Lung microvascular endothelial cell (primary cell): ENCODE measurements around the gene EGLN3. TPM values are rescaled to one million over a fixed set of nuclear protein-coding genes. Genes with fewer than 3 reads are reported as not detected.
A peak's percentile ranks its signal among the peaks of the same experiment; 100 is the strongest.
"Not testable (repeated sequence)": the region's sequence is repeated elsewhere in the genome, so short reads cannot be mapped to it uniquely, and the experiment has no call there.

Experiments used
- DNase-seq, 2 donors: peaks; one replicate each; pipeline versions ENCODE4 v3.0.0 to v3.0.0-alpha.2; 2010; ENCODE audit warnings: low read depth in 2 of 2
- total RNA-seq: library from RNA; depleted of rRNA; stranded (reverse); fragments of >200 nt; gene quantifications from 2 replicates; pipeline ENCODE4 v1.2.1, GENCODE V29; 2014

Gene EGLN3
- total RNA-seq, 1 donor from 2014 or later = 6.2 TPM

DNA sequence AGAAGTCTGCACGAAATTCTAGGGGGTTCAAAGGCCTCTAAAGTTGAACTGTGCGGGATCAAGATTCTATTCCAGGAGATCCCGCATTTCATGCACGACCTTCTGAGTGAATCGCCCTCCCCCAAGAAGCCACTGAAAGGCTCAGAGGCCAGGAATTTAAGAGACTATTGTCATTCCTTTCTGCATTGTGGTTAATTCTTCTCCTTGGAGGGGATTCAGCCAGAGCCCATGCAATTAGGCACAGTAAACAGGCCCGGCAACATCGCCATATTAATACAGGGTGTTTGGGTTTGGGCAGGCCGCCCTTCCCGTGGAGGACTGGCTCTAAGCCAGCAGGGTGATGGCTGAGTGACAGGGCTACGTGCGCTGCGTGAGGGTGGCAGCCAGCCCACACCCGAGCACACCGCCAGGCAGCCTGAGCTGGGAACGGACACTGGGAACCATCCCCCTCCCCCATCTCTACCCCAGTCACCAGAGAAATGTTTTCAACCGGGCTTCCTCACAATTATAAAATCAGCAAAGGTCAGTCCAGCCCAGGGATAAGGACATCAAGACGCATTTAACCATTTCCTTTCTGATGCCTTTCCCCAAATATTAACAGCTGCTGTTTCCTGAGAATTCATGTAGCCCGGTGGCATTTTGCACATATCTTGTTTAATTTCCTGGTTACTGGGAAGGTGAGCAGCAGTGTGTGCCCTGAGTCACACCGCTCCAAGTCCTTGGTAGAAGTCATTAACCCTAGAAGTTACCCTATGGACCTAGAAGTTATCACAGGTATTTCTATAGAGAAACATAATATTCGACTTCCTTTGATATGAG lies 12.5 kb downstream of the EGLN3 start:
- peak; percentile 17 to 56 for DNase-seq

DNA sequence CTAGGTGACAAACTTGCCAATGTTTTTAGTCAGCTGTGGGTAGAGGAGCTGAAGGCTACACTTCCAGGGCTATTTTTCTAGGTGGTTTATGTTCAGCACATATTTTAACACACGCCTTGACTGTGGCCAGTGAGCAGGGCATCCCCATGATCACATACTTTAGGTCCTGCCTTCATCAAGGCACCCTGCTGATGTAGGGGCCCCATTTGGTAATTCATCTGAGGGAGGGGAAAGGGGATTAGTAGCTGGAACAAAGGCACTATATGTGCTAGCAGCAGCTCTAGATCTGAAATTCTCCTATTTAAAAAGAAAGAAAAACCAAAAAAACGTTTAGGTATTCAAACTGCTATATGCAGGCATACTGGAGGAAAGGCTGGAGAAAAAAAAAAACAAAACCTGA lies 14.5 kb downstream of the EGLN3 start:
- no peak for DNase-seq

DNA sequence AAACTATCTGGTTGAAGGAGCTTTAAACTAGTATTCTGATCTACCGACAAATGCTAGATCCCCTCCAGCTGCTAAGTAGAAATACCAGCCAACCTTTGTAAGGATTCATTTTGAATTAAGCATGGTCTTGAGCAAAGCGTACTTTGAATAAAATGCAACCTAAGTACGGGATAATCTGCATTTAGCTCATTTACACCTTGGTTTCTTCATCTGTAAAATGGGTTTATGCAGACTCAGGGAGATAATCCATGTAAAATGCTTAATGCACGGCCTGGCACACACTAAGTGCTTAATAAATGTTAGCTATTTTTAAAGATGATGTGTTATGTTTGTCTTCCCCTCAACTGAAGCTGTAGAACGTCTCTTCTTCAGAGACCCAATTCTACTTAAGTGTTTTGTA lies 15.9 kb downstream of the EGLN3 start:
- DNase-seq = no peak

DNA sequence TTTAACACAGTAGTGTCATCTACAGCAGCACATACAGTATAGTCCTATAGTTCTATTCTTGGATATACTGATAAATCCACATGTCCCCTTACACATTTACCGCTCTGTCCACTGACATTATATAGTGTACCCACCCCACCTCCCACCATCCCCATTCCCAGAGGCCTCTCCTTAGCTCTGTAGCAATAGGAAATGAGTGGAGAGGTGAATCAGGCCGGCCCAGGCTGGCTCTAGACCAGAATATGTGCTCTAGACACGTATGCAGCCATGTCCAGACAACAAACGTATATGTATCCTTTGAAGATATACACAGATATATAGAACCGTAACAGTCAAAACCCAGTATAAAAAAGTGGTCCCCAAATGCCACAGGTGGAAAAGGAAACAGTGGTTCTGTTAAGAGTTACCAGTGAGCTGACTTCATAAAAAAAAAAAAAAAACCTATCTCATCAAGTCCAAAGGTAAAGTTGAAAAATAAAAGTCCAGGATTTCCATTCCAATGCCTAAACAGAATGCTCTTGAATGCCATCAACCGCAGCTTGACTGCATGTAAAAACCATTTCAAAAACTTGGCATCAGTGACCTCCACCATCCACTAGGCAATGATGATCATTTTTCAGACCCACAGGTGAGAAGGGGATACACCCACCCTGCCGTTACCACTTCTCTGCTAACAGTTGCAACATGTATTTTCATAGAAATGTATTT lies 16.7 kb downstream of the EGLN3 start:
- peak; percentile 47 to 56 for DNase-seq

DNA sequence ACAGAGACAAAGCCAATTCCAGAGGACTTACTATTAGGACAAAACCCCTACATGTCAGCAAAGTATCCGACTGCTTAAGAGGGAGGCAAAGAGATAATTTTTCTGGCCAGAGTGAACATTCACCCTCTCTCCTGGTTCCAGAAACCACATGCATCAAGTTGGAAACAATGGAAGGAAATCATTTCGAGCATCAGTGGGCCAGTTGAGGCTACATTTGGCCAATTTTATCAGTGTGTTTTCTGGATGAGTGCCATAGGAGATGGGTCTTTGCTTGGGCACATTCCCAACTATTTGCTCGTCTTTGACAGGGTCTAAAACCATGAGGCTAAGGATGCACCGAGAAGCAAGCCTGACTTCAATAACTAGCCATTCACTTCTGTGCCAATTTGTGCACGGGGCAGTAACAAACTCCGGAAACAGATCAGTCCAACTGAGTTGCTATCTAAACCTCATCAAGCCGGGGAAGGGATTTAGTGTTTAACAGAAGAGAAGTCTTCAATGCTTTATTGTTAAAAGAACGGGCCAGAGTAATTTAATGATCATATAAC lies 17.4 kb downstream of the EGLN3 start:
- peak; percentile 51 to 69 for DNase-seq

DNA sequence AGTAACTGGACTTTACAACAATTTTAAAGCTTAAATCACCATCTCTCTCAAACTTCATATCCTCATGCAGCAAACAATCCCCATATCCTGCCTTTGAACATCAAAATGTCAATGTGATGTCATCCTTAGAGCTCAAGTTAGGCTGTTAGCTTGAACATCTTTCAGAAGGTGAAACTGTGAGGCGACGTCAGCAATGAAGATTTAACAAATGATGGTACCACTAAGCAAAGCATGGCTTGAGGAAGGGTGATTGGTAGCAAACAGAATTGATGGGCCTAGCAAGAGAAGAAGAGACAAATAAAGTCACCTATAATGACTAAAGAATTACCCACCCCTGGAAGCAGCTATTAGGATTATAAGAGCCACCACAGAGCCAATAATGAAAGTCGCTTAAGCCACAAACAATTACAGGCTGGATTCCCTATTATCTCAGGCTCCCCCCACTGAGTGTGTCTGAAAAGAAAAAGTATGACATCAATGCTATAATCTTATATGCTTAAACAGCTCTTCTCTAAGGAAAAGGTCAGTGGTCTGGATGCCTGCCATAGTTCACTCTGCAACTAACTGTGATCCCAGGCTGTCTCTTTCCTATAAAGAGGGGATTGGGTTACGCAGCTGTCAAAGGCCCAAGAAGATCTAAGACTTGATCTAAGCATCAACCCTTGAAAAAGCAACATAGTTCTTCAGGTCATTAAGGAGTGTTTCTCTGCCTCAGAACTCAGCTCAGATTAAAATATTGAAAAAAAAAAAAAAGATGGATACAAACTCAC lies 18.1 kb downstream of the EGLN3 start:
- no peak for DNase-seq

DNA sequence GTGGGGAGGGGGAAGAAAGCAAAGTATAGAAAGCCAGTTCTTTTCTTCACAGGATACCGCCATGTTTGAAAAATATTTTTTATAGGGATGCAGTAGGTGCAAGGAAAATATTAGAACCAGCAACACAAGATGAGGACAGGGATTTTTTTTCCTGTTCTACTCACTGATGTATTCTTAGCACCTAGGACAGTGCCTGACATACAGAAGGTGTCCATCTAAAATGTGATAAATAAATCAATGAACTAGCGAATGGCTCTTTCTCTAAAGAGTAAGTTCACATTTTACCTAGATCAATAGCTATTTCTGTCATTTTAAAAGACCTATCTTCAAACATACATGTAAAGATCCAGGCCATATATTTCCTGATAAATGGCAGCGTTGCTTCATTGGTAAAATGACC lies 18.8 kb downstream of the EGLN3 start:
- no peak for DNase-seq

DNA sequence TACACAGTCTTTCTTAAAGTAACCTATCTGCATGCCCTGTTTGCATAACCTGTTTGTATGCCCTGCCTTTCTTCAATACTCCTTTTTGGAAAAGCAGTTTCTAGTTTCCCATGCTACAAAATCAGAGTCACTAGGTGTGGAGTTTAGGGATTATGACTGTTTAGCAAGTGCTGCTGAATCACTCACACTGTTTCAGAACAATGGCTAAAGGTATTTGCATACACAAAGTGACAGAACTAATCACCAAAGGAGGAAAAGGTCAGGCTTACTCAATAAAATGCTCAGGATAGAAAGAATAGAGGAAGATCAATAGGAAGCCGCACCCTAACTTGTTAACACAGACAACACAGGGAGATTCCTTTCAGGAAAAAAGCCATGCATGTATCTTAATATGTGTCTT lies 19.4 kb downstream of the EGLN3 start:
- no peak for DNase-seq

DNA sequence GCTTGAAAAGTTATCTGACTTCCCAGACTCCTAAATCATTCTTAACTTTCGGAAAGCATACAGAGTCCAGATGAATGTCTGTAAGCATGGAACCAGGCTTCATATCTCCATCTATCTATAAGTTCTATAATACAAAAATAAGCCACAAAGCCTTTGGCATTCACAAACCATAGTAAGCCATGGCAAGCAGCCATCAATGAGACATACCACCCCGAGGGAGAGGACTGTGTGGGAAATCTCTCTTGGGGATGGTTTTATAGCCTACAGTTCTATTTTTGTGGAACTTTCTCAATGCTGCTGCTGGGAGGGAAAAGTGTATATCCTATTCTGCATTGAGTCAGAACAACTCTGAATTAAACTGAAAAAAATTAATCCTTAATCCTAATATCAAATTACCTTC lies 20.4 kb downstream of the EGLN3 start:
- DNase-seq = no peak

DNA sequence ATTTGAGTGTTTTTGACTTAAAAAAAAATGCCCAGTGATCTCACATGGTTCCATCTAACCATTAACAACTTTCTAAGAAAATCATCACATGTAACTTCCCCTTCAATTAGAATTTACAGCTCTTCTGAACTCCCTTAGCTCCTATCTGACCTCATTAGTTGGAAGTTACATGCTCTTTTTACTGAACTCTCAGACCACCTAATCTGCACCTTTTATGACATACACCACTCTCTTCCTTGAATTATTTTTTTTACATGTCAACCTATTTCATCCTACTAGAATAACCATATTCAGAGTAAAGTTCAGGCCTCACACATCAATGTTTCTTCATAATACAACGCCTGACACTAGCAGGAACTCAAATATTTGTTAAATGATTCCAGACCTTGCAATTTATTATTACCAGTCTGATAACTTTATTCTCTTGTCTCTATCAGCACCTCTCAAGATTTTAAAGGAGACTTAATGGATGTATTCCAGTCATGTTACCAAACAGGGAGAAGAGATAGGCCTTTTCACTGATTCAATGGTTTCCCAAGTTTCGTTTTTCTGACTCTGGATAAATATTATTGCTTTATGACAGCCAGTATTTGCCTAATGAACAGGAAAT lies 21.0 kb downstream of the EGLN3 start:
- no peak for DNase-seq

DNA sequence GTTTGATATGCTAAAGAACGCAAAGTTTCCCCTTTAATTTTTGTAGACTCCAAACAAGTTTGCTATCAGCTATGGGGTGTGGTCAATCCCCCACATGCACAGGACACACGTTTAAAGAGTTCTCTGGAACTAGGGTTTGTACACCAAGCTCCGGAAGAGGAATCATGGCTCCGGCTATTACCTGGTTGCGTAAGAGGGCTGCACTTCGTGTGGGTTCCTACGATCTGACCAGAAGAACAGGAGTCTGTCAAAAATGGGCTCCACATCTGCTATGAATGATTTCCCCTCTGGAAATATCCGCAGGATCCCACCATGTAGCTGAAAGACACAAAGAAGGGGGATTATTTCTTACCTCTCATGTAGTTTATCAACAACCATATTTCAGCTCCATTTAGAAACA lies 22.0 kb downstream of the EGLN3 start:
- no peak for DNase-seq

DNA sequence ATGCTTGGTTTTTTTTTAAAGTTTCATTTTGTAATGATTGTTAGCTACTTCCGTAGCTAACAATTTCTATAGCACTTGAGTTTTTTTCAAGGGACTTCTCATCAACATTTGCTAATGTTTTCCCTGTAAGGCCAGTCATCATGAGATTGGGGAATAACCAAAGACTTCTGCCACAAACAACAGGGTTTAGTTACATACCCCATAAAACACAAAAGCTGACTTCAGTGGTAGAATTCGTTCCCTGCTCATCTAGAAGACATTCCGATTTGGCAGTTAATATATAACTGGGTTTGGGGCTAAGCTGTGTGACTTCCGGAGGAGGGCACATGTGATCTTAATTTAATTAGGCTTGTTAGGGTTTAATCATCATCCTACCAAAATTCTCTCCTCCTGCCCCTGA lies 22.9 kb downstream of the EGLN3 start:
- DNase-seq = no peak

DNA sequence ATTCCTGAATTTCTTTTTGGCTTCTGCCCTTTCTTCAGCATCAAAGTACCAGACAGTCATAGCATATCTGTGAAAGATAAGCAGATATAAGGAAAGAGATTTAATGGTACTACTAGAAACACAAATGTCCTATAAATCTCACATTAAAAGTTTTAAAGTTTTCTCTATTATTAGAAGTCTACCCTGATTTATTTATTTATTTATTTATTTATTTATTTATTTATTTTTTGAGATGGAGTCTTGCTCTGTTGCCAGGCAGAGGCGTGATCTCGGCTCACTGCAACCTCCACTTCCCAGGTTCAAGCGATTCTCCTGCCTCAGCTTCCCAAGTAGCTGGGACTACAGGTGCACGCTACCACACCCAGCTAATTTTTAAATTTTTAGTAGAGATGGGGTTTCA lies 23.9 kb downstream of the EGLN3 start:
- not testable (repeated sequence) for DNase-seq

DNA sequence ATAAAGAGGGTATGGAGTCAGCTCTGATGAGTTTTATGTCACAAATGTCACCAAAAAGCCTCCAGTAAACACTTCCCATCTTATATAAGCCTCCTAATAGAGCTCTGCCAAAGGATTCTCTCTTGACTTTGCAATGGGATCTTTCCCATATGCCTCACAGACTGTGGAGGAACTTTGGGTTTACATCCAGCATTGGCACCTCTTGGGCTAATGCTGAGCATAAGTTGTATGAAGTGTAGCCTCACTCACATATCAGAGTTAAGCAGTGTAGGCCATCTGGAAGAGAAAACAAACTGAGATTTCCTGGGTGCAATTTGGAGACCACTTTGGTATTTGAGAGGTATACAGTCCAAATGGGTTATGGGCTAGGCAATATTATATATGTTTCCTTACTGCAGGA lies 24.9 kb downstream of the EGLN3 start:
- no peak for DNase-seq

DNA sequence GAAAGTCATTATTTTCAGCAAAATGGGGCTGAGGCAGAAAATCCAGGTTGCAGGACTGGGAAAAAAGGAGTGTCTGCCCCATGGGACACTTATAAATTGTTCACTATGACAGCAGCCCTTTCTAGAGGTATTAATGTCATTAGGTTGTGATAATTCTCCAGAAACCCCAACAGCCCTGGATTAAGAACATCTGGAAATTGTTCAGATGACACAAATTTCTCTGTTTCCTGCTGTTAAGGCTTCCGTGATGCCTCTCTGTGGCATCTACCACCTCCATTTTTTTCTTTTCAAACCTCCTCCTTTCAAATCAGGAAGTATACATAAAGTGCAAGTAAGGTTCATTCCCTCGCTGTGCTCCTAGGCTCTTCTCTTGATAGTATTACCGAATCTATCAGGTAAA lies 25.6 kb downstream of the EGLN3 start:
- DNase-seq = no peak

DNA sequence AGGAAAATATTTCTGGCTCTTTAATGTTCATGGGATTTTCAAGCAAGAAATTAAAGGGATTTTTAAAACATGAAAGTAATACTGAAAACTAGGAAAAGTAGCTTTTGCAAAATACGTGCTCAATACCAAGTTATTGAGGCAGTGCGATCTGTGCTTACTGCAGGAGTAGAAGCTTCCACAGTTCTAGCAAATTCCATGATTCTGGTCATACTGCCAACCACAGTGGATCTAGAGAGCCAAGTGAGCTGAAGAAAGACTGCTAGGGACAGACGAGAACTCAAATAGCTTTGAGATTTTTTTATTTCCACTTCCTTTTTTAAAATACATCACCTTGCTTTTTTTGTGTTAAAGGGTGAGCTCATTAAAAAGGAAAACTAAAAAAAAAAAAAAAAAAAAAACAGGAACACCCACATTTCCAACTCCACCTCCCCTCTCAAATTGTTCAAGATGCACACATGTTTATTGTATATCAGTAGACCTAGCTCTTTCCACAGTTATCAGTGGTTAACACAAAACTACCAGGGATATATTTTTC lies 26.2 kb downstream of the EGLN3 start:
- no peak for DNase-seq

DNA sequence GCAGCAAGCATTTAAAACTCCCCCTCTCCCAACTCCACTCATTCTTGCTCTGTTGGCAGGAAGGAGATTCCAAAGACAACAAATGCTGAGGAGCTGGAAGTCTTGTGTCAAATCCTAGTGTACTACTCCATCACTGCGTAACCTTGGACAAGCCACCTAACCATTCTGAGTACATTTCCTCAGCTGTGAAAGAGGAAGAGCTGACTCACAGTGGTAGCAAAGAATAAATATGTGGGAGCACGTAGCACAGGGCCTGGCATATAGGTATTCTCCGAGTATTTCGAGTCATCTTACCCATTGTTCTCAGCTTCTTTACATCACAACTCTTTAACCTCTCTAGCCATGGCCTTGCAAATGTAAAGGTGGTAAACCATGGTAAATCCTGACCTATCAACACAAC lies 28.7 kb downstream of the EGLN3 start:
- peak in 1 of 2 donors; percentile 85 for DNase-seq

DNA sequence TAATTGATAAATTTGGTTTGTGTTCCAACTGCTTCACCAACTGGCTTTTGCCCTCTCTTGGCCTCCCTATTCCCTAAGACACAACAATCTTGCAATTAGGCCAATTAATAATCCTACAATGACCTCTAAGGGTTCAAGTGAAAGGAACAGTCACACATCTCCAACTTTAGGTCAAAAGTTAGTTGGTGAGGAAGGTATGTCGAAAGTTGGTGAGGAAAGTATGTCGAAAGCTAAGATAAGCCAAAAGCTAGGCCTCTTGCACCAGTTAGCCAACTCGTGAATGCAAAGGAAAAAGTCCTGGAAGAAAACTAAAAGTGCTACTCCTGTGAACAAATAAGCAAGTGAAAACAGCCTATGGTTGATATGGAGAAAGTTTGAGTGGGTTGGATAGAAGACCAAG lies 32.6 kb downstream of the EGLN3 start:
- no peak for DNase-seq

DNA sequence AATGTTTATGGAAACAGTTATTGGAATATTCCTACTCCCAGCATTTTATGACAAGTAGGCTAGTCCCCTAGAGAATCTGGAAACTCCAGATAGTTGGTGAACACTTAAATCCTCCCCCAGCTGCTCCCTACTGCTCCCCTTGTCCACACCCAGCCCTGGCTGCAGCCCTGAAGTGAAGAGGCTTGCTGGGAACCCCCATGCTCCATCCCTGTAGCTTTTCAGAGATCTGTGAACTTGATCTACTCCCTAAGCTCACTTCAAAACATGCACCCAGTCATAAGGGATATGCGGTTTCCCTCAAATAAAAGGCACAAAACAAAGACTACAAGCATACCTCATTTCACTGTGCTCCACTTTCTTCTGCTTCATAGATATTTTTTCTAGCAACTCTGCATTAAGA lies 33.2 kb downstream of the EGLN3 start:
- DNase-seq = no peak

DNA sequence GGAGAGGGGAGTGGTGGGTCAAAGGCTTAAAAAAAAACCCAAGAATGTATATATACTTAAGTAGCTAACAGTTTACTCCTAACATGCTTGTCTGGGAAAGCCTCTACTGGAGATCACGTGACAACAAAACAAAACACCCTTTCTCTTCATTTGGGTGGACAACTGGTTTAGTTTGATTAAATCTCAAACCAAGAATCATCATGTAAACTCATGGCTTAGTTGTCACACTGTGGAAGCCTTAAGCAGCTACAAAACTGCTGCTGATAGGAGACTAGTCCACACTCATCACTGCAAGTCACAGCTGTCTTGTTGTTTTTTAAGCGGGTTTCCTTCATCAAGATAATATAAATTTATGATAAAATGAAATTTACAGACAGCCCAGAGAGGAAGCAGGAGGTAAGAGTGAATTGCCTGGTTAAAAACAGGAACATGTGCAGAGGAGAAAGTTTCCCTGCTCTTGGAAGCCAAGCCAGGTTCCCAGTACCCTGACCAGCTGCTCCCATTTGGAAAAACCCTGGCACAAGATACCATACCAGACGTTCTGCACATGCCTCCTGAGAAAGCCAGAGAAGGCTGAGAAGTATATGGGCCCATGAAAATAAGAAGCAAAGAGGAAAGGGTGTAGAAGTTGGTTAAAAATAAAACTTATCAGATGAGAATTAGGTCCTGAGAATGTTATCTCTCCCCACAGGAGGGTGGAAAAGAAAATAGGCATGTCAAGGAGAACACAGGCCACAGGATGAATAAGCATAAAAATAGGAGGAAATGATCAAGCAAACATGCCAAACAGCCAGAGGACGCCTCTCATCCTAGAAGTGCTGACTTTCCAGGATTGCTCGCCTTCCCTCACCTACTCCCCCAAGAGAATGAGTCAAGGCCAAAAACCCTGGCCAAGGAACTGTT lies 34.0 kb downstream of the EGLN3 start:
- DNase-seq = peak; percentile 44 to 71
